GM21529 (cell line): ENCODE measurements around the gene SMIM41.

Experiments used
- ATAC-seq: cut with Tn5 transposase; IDR thresholded peaks from one replicate; pipeline ENCODE4 v1.9.1; 2021; ENCODE audit not compliant: unreplicated experiment

Gene SMIM41

GRCh38 chr12:52120951-52121823 is 41.7 kb downstream of the SMIM41 start:
- ATAC-seq, result no peak

- ATAC-seq, result no peak
These were observed 42.5 kb downstream of the SMIM41 start for GRCh38 chr12:52121824-52122539.

- no peak for ATAC-seq
These were observed 43.0 kb downstream of the SMIM41 start for GRCh38 chr12:52122540-52122871.

- ATAC-seq, result no peak
These were observed 43.4 kb downstream of the SMIM41 start for GRCh38 chr12:52122904-52123303.

- no peak for ATAC-seq
These were observed 44.1 kb downstream of the SMIM41 start for GRCh38 chr12:52123487-52124186.

GRCh38 chr12:52125476-52125900 is 46.0 kb downstream of the SMIM41 start:
- no peak for ATAC-seq

- ATAC-seq, result no peak
These were observed 46.6 kb downstream of the SMIM41 start for GRCh38 chr12:52126050-52126604.

- no peak for ATAC-seq
These were observed 47.4 kb downstream of the SMIM41 start for GRCh38 chr12:52126605-52127578.

GRCh38 chr12:52127683-52128450 is 48.4 kb downstream of the SMIM41 start:
- ATAC-seq, result no peak

- no peak for ATAC-seq
These were observed 51.2 kb downstream of the SMIM41 start for GRCh38 chr12:52130711-52131110.

GRCh38 chr12:52132754-52133161 is 53.3 kb downstream of the SMIM41 start:
- ATAC-seq, result no peak

GRCh38 chr12:52137746-52138145 is 58.2 kb downstream of the SMIM41 start:
- no peak for ATAC-seq

- no peak for ATAC-seq
These were observed 59.6 kb downstream of the SMIM41 start for GRCh38 chr12:52139147-52139546.

GRCh38 chr12:52139579-52140062 is 60.1 kb downstream of the SMIM41 start:
- ATAC-seq, result peak; percentile 58

GRCh38 chr12:52141306-52141705 is 61.8 kb downstream of the SMIM41 start:
- ATAC-seq, result no peak

GRCh38 chr12:52141875-52142274 is 62.4 kb downstream of the SMIM41 start:
- ATAC-seq, result no peak

GRCh38 chr12:52142431-52142830 is 62.9 kb downstream of the SMIM41 start:
- ATAC-seq, result no peak

- no peak for ATAC-seq
These were observed 65.2 kb downstream of the SMIM41 start for GRCh38 chr12:52144512-52145227.
